Esophagus squamous epithelium (tissue), 4 donors: ENCODE data around the gene BTAF1.

Experiments
- CTCF ChIP-seq, 6 experiments: fragments of 450-650 bp in 4 of 6; fragments of 200-600 bp in 2 of 6; sonication (generic) in 2 of 6; IDR thresholded peaks; one replicate each; pipeline ENCODE4 v1.5.1; 2016 to 2019; ENCODE audit warnings: antibody characterized with exemption in 6 of 6, mild to moderate bottlenecking in 4 of 6, moderate library complexity in 4 of 6
- POLR2A ChIP-seq, 4 donors: fragments of 450-650 bp; IDR thresholded peaks; one replicate each; pipeline ENCODE4 v1.6.1; 2017; ENCODE audit warnings: antibody characterized with exemption in 4 of 4, mild to moderate bottlenecking in 4 of 4, moderate library complexity in 3 of 4

GRCh38 chr10:92075829-92076228 is 152.3 kb downstream of the BTAF1 start:
- TF ChIP-seq POLR2A (IDR thresholded peaks at IDR 0.05) (no peak), CTCF (IDR thresholded peaks at IDR 0.05) (no peak)
